Cardiac fibroblast (primary cell): ENCODE data around the gene EFHC2.
"Not testable (repeated sequence)": the region's sequence is repeated elsewhere in the genome, so short reads cannot be mapped to it uniquely, and the experiment has no call there.

Experiments used
- DNase-seq, 2 donors: peaks; one replicate each; pipeline versions ENCODE4 v3.0.0 to v3.0.0-alpha.2; 2010; ENCODE audit warnings: low read depth in 2 of 2
- H3K4me3 ChIP-seq, 2 donors: replicated peaks in 1 of 2; 1 replicate in 1 of 2; 2 replicates in 1 of 2; pipeline ENCODE4 v1.5.1; 2011; ENCODE audit warnings: low read depth in 2 of 2, low read length in 2 of 2, mild to moderate bottlenecking in 2 of 2, moderate library complexity in 1 of 2
- TF ChIP-seq, protein P1 (sequence below): IDR thresholded peaks from one replicate; pipeline ENCODE4 v1.5.1; 2011; ENCODE audit warnings: low read depth, mild to moderate bottlenecking, low read length, inconsistent platforms

EFHC2 gene

DNA sequence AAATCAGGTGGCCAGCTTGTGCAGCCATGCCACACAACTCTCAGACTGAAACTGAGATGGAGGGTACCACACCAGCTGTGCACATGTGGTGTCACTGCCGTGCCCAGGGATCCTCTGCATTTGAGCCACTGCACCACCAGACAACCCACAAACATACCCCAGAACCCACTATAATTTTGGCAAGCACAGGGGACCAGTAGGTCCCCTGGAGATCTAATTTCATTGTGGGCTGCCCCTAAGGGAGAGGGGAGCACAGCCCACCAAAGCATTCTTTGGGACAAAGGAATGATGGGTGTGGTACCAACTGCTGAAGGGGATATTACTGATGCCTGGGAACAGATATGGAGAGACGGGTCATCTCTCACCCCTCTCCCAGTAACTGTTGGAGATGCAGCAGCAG lies 140.9 kb downstream of the EFHC2 start:
- H3K4me3 ChIP-seq, result no peak overlapping the region
- TF ChIP-seq, protein P1, sequence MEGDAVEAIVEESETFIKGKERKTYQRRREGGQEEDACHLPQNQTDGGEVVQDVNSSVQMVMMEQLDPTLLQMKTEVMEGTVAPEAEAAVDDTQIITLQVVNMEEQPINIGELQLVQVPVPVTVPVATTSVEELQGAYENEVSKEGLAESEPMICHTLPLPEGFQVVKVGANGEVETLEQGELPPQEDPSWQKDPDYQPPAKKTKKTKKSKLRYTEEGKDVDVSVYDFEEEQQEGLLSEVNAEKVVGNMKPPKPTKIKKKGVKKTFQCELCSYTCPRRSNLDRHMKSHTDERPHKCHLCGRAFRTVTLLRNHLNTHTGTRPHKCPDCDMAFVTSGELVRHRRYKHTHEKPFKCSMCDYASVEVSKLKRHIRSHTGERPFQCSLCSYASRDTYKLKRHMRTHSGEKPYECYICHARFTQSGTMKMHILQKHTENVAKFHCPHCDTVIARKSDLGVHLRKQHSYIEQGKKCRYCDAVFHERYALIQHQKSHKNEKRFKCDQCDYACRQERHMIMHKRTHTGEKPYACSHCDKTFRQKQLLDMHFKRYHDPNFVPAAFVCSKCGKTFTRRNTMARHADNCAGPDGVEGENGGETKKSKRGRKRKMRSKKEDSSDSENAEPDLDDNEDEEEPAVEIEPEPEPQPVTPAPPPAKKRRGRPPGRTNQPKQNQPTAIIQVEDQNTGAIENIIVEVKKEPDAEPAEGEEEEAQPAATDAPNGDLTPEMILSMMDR, result no peak
- no peak for DNase-seq

DNA sequence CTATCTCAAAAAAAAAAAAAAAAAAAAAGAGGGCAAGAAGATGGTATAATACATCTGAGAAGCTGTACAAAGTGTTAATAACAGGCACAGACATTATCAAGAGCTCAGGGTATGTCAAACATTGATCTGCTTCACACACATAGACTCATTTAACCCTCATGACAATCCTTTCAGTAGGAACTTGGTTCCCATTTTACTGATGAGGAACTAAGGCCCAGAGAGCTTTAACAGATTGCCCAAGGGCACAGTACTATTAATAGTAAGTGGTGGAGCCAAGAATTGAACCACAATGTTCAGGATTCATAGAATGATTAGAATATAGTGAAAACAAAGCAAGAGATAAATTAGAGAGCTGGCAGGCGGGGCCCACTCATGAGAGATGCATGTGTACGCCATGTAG lies 154.4 kb downstream of the EFHC2 start:
- no peak for DNase-seq
- TF ChIP-seq, protein P1, result no peak
- H3K4me3 ChIP-seq, result no peak overlapping the region

DNA sequence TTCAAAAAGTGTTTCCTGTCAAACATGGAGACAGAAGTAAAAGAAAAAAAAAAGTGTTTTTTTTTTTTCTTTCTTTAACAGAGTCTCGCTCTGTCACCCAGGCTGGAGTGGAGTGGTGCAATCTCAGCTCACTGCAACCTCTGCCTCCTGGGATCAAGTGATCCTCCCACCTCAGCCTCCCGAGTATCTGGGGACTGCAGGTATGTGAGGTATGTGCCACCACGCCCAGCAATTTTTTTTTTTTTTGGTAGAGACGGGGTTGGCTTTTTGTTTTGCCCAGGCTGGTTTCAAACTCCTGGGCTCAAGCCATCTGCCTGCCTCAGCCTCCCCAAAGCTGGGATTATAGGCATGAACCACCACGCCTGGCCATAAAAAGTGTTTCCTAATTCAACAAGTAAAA lies 155.6 kb downstream of the EFHC2 start:
- not testable (repeated sequence) for H3K4me3 ChIP-seq, DNase-seq

DNA sequence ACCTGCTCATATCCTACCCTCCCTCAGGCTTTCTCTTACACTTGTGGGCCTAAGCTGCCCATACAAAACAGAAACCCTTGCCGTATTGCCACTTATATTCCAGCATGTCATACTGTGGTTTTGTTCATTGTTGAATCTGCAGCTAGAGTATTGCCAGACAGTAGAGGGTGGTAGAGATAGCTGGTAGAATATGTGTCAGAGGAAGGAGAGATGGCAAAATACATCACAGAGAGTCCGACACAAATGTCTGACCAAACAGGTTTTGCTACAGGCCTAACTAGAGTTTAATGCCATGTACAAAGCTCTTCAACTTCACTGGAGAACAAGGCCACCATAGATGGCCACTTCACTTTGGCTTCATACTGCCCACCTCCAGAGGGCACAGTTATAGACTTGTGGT lies 160.1 kb downstream of the EFHC2 start:
- no peak for DNase-seq
- no peak overlapping the region for H3K4me3 ChIP-seq
- TF ChIP-seq, protein P1, result no peak

DNA sequence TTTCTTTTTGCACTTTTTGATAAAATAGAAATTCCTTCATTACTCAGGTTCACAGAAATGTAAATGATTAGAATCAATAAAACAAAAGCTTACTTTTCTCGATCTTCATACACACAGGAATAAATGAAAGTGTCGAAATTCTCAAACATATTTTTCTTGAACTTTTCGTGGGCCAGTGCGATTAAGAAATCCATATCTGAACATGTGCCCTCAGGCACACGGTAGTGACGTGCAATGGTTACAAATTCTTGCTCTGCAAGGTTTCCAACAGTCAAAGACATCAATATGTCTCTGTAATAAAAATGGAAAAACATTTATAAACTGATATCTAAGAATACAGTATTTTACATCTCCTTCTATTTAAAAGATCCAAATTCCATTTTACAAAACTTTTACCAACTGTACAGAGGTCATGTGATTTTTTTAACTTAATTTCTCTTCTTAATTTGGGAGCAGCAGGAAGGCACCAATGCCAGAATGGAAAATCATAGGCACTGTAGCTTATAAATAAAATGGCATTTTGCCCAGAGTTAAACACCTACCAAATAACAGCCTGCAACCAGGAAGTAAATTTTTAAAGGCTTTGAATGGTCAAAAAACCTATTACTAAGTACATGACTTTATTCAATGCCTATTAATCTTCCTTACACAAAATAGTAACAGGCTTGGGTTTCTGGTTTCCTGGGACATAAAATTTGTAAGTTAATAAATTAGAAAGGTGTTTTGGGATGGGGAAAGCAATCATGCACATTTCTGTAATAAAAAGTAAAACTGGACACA lies 165.0 kb downstream of the EFHC2 start:
- DNase-seq, result no peak
- TF ChIP-seq, protein P1, result no peak
- no peak overlapping the region for H3K4me3 ChIP-seq

DNA sequence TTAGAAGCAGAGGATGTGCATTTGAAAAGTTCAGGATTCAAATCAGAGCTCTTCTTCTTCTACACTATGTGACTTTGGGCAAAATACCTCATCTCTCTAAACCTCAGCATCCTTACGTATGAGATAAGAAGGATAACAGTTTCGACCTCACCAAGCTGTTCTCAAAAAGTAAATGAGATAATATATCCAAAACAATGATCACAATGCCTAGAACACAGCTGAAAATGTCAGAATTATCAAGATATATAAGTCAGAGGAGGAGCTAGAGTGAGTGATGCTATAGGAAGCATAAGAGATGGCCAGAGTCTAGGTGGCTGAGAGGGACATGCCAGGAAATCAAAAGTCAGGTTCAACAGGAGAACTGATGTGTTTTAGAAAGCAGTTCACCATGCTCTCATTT lies 168.0 kb downstream of the EFHC2 start:
- no peak overlapping the region for H3K4me3 ChIP-seq
- TF ChIP-seq, protein P1, result no peak
- DNase-seq, result no peak

DNA sequence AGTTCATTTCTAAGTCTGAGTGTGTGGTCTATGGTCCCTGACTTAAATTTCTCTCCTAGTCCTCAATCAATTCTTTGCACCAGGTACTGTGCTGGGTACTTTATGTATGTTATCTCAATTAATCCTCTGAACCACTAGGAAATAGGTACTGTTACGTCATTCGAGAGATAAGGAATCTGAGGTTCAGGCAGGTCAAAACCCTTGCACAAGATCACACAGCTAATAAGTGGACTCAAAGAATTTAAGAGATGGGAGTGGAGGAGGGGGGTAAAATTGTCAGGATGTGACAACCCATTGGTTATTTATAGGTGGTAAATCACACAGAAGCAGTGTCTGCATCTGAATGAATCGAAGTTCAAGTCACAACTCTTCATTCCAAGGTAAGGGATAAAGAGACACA lies 169.4 kb downstream of the EFHC2 start:
- DNase-seq, result no peak
- TF ChIP-seq, protein P1, result no peak
- H3K4me3 ChIP-seq, result no peak overlapping the region
